AG10803 (cell line): ENCODE data around the gene TMEM14C.
"Not testable (repeated sequence)": the region's sequence is repeated elsewhere in the genome, so short reads cannot be mapped to it uniquely, and the experiment has no call there.

Experiments
- DNase-seq: peaks from one replicate; pipeline ENCODE4 v3.0.0; 2010; ENCODE audit warnings: low read depth
- H3K4me3 ChIP-seq: 2 replicates; pipeline ENCODE4 v1.5.1; 2011; ENCODE audit warnings: mild to moderate bottlenecking, low read length, control low read depth
- TF ChIP-seq, protein P1 (sequence below): conservative IDR thresholded peaks from 2 replicates; pipeline ENCODE4 v1.5.1; 2011; ENCODE audit warnings: mild to moderate bottlenecking, low read length, control low read depth, inconsistent platforms

Gene TMEM14C

DNA sequence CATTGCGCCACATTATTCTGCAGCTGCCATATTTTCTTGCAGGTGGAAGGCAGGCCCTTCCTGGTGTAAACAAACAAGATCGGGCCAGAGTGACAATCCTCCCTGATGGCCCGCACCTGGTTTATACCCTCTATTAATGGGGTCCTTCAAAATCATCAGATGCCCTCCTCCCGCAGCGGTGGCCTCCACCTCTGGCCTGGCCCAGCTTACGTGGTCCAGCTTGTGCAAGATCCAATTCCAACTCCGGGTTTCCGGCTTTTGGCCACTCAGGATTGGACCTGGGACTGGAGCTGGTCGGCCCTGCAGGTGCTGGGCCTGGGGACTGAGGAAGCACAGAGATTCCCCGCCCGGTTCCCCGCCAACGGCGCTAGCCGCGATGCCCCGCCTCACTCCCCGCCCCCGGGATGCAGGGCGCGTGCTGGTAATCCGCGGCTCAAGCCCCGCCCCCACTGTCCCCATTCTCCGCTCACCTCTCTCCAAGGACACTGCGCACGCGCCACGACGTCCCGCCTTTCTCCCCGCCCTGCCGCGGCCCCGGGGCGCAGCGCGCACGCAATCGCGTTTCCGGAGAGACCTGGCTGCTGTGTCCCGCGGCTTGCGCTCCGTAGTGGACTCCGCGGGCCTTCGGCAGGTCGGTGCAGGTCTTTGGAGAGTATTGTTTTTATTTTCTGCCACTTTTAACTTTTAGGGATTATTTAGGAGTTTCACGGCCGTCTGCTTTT is 24.5 kb downstream of the TMEM14C start, which contains the start of gene TMEM14B:
Gene TMEM14B, plus strand, starts transcription at position 555 of the 722 bp plus-strand sequence. CDS start 1,441 bp downstream, outside the sequence.
- peak within 1 kb of the TSS; percentile 93 for H3K4me3 ChIP-seq
- peak; percentile 93 for DNase-seq
- TF ChIP-seq, protein P1, sequence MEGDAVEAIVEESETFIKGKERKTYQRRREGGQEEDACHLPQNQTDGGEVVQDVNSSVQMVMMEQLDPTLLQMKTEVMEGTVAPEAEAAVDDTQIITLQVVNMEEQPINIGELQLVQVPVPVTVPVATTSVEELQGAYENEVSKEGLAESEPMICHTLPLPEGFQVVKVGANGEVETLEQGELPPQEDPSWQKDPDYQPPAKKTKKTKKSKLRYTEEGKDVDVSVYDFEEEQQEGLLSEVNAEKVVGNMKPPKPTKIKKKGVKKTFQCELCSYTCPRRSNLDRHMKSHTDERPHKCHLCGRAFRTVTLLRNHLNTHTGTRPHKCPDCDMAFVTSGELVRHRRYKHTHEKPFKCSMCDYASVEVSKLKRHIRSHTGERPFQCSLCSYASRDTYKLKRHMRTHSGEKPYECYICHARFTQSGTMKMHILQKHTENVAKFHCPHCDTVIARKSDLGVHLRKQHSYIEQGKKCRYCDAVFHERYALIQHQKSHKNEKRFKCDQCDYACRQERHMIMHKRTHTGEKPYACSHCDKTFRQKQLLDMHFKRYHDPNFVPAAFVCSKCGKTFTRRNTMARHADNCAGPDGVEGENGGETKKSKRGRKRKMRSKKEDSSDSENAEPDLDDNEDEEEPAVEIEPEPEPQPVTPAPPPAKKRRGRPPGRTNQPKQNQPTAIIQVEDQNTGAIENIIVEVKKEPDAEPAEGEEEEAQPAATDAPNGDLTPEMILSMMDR, result no peak

DNA sequence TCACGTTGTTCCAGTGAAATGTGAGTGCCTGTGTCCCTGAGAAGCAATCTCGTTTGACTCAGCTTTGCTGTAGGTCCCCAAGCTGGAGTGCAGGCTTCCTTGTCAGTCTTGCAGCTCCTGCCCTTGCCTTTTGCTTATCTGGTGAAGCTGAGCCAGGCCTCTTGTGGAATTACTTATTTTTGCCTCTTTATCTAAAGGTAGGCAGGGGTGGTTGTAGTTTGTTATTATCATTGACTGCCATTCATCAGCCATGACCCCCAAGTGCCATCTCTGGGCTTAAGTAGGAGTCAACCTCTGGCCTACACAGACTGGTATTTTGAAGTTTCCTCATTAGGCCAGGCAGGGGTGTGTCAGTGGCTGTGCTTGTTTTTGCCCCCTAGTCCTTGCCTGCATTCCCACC is 26.9 kb downstream of the TMEM14C start:
- no peak for DNase-seq
- H3K4me3 ChIP-seq, result no peak overlapping the region
- TF ChIP-seq, protein P1, result no peak

DNA sequence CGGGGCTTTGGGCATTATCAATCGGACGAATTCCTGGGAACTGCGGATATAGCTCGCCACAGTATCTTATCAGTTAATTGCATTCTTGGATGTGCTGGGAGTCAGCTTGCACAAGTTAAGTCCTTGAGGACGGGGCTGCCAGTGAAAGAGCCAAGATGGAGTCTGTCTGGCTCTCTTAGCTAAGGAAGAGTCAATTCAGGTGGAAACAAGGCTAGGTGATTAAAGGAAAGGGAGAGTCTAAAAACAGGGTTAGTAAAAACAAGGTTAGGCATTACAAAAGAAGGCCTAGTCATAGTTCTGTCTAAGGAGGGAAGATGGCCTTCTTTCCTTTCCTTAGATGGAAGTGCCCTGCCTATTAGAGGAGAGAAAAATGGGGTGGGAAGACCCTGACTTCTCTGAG is 27.7 kb downstream of the TMEM14C start:
- H3K4me3 ChIP-seq, result not testable (repeated sequence)

DNA sequence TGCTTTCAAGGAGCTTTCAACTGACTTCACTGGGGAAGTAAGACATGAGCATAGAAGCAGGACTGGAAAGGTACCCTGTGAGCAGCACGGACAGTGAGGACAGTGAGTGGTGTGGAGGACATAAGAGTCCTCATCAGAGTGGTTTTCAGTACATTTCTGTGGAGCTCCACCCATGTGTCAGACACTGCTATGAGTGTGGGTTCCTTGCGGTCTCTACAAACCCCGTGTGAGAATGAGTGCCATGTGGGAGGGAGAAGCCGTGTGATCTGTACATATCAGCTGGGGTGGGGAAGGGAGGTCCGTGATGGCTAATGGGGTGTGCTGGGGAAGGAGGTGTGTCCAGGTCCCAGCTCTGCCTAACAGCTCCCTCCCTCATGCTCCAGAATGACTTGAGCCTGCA is 28.9 kb downstream of the TMEM14C start:
- H3K4me3 ChIP-seq, DNase-seq: not testable (repeated sequence)

More for the DNA sequence above, 27.7 kb downstream of the TMEM14C start:
- not testable (repeated sequence) for DNase-seq

DNA sequence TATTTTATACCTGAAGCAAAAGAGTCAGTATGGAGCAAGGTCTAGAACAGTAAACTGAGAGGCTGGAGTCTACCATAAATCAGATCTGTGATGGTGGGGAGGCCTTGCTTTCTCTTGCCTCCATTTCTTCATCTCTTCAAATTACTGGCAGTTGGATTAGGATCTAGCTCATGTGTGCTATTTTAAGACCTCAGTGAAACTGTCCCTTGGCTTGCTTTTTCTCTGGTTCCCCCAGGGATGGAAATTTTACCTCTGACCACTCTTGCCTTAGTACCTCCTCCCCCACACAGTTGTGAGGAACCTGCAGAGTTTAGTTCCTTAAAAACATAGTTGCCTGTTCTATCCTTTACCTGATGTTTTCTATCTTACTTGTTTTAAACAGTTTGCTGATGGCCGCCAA is 33.2 kb downstream of the TMEM14C start:
- no peak overlapping the region for H3K4me3 ChIP-seq
- no peak for DNase-seq
- TF ChIP-seq, protein P1, result no peak

DNA sequence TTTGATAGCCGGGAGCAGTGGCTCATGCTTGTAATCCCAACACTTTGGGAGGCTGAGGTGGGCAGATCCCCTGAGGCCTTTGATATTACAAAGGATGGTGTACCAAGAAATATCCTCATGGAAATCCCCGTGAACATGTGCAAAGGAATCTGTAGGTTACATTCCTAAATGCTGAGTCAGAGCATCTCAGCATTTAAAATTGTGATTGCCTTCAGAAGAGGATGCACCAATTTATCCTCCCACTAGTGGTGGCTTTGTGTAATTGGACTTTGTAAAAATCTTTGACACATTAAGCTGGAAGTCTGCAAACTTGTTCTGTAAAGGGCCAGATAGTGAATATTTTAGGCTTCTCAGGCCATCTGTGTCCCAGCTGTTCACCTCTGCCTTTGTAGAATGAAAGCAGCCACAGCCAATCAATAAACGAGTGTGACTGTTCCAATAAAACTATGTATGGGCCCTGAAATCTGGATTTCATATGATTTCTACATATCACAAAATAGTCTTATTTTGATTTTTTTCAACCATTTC is 36.5 kb downstream of the TMEM14C start:
- no peak overlapping the region for H3K4me3 ChIP-seq
- TF ChIP-seq, protein P1, result peak; percentile 80
- peak; percentile 92 for DNase-seq

DNA sequence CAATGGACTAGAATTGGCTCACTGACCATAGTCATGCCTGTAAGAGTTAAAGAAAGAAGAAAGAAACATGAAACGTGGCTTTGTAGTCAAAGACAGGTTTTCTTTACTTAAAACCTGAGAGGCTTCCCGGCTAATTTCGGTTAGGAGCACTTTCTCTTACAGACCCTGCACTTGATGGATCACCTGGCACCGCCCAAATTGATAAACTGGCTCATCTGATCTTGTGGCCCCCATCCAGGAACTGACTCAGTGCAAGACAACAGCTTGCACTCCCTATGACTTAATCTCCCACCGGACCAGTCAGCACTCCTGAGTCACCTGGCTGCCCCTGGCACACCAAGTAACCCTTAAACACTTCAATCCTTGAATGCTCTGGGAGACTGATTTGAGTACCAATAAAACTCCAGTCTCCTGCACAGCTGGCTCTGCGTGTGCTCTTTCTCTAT is 37.0 kb downstream of the TMEM14C start:
- no peak overlapping the region for H3K4me3 ChIP-seq
- TF ChIP-seq, protein P1, result no peak
- DNase-seq, result peak; percentile 66

DNA sequence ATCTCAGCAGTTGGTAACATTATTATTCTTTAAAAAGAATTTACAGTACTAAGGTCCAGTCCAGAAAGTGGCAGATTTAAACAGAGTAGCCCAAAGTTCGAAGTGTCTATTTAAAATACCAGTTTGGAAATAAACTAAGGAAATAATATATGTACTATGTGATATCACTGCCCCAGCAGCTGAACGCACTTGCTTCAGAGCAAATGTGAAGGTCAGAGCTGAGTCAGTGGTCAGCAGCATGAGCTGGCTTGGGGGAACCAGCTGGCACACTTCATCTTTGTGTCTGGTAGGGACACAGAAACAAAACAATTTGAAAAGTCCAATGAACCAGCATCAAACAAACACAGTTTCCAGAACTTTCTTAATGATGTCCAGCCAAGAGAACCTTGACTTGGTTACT is 40.1 kb downstream of the TMEM14C start:
- H3K4me3 ChIP-seq, result no peak overlapping the region
- DNase-seq, result no peak
- TF ChIP-seq, protein P1, result no peak
